Measurements from ENCODE around the gene RASGRF1. TPM values are rescaled to one million over a fixed set of nuclear protein-coding genes. Genes with fewer than 3 reads are reported as not detected.

The RASGRF1 gene
- polyA plus RNA-seq, 1 donor = 0.48 TPM

DNA sequence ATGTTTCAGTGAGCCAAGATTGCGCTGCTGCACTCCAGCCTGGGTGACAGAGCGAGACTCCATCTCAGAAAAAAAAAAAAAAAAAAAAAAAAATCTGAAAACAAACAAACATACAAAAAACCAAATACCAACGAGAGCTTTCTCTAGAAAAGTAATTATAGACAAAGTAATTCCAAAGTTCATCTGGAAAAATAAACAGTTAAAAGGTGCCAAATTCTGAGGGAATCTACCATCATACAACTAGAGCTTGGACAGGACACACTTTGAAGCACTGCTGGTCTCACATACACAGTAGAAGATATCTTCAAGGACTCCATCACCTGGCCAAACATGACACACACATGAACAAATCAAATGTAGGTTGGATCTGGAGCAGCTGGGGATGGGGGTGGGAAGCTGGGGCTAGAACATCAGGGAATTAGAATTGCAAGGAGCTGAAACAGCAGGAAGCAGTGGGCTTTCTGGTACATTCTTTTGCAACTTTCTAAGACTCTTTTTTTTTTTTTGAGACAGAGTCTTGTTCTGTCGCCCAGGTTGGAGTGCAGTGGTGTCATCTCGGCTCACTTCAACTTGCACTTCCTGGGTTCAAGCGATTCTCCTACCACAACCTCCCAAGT is 104.6 kb downstream of the RASGRF1 start:
- DNase-seq = no peak

DNA sequence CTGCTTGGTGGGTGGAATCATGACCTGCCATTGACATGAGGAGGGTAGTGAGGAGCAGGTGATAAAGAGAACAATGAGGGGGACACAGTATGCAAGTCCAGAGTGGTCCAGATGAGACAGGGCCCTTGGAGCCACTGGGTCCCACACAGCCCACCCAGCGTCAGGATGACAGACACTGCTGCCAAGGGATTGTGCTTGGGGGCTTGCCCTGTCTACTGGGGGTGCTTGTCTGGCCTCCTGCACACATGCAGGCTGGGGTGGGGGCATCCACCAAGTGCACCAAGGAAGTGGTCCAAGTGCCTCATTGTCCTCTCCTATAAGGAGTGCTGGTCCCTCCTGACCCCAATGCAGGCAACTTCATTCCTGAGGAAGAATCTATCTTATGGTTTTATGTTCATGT is 106.5 kb downstream of the RASGRF1 start:
- no peak for DNase-seq

DNA sequence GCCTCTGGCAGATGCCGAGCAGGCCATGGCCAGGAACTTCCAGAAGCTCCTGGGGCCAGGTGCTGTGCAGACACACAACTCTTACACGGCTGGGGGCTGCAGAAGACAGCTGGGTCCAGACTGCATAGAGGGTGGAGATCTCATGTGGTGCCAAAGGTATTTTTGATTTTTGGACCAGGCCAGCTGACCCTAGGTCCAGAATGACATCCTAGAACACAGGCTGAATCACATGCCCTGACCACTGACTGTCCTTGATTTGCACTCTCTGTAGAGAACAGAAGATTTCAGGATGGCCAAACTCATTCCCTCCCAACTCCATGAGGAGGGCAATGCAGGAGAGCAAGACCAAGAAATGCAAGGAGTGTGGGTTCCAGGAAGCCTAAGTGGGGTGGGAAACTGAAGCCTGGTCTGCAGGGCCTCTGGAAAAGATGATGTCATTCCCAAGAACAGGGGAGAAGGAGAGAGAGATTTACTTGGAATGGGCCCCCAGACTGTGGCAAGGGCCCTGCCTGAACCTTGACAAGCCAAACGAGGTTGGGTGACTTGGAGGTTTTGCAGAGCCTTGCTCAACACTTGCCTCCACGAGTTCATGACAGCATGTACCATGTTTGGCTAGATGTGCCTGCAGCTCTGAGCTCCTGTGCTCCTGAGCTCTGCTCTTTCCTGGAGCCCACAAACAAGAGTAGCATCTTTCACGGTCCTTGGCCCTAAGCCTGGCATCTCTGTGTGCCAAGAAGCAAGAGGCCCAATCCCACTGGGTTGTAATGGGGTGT is 107.2 kb downstream of the RASGRF1 start:
- no peak for DNase-seq

DNA sequence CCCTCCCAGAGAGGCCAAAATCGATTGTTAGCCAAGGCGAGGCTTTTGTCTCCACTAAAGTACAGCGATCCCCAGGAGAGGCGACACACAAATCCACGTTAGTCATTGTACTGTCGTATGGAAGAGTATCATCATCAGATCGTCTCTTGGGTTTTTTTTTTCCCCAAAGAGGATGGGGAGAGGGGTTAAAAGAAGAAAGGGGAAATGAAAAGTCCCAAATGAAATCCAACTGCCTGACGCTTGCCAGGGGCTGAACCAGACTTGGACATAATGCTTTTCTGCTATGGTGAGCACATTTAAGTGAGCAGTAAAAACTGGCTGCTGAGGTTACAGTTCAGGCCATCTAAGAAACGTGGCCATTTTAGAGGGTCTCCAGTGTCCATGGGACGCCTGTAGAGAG is 107.8 kb downstream of the RASGRF1 start:
- no peak for DNase-seq

DNA sequence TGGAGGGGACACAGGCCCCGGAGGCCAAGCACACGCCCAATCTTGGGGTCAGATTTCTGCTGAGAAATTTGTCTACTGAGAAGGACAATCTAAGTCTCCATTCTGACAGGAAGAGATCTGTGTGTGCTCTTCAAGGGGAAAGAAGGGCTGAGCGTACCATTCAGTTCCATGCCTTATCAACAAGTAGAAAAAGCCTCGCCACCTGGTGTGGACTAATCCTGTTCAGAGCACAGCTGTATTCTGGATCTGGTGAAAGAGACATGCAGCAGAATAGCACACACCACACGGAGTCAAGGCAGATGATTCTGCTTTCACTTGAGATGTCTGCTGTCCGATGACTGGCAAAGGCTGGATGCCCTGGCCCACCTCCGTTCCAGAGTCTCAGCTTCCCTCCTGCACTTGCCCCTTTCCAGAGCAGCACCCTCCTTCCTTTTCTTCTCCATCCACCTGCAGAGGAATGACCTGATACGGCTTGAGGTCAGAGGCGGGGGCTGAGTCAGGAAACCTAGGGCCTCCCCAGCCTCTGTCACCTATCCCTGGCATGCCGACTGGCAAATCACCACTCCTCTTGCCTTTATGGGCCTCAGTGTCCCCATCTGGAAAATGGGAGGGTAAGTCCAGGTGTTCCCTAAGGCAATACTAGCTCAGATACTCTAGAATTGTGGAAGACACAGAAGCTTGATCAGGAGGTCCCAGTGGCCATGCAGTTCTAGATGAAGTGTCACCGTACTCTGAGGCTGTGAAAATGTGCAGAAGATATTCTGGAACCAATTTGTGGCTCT is 108.9 kb downstream of the RASGRF1 start:
- DNase-seq = no peak

DNA sequence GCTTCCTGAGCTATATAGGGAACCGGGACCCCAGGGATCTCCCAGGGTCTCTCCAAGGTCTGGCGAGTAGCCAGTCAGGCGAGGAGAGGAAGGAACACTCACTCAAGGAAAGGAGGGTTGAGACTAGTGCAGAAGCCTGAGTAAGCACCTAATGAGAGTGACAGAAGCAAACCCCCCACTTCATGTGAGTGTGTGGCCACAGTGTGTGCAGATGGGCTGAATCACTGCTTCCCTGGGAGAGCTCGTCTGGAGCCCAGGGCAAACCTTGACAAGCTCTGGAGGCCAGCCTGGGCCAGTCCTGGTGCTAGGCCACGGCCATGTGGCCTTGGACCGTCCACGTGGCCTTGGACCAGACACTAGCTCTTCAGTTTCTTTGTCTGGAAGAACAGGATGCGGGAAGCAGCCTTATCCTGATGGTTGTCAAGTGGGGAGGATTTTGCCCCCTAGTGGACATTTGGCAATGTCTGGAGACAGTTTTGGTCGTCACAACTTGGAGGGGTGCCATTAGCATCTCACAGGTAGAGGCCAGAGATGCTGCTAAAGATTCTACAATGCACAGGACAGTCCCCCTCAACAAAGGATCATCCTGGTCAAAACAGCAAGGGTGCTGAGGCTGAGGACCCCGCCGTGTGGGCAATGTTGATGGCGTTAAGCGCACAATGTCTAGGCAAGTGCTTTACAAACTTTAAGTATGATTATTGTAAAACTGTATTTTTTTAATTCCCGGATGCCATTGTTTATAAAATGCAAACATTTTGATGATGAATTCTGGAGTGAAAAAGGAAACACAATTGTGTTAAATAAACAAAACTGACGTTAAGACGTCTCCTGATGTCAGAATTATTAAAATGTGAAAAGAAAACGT is 110.9 kb downstream of the RASGRF1 start:
- peak; percentile 57 for DNase-seq

DNA sequence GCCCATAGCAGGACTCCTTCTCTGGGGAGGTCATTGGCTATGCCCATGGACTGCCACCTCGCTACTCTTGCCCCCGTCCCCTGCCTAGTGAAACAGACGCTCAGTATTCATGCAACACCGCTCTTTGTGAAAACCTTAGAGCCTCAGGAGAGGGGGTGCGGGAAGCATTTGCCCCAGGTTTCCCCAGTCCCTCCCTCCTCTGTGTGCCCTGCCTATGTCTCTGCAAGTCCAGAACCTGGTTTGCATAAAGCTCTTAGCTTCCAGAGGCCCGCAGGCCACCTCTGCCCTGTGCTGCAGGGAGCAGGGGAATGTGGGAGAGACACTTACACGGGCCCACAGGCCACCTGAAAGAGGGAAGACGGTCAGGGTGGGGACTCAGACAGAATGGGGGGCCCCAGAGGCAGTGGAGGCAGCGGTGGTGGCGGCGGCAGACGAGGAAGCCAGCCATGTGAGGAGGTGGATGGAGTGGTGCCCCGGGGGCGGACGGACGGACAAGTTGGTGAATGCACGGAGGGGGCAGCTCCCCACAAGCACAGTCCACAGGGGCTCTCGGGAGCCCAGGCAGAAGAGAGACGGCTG is 111.9 kb downstream of the RASGRF1 start:
- DNase-seq = no peak

DNA sequence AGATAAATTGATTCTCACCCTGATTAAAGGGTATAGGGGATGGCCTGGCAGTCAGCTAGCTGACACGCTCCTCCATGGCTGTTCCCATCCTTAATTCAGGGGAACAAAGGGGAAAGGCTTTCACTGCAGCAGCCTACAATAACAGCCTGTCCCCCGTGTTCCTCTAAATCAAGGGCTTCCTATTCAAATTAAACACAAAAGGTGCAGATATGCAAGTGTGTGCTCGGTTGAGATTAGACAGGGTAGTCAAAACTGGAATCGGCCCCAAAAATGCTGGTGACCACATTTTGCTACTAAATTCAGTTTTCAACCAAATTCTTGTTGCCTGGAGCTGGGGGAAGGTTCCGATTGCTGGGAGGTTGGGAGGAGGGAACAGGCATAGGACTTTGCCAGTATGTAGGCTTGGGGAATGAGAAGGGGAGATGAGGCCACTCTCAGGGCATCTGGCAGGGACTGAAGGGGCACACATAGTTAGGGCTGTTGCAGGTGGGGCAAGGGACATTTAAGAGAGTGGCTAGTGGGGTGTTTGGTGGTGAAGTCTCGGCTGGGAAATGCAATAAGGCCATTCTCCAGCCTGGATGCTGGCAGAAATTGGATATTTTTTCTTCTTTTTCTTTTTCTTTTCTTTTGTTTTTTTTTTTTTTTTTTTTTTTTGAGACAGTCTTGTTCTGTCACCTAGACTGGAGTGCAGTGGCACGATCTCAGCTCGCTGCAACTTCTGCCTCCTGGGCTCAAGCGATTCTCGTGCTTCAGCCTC is 112.8 kb downstream of the RASGRF1 start:
- DNase-seq = no peak

DNA sequence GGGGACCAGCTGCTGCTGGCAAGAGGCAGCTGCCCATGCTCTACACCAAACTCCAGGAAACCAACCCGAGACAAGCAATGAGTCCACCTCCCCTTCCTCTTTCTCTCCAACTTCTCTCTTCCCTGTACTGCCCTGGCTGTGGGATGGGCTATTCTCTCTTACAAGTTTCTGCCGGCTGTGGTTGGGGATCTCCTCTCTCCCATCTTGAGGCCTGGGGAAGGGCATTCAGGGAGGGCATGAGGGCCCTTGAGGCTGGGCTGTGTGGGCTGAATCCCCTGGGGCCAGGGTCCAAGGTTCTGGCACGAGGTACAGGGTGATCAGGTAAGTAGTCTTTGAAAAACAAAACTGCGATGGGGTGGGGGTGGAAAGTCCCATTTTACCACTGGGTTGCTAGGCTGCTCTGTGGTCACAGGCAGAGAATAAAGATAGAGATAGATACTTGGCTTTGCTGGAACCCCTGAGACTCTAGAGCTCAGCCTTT is 113.4 kb downstream of the RASGRF1 start:
- DNase-seq = no peak

DNA sequence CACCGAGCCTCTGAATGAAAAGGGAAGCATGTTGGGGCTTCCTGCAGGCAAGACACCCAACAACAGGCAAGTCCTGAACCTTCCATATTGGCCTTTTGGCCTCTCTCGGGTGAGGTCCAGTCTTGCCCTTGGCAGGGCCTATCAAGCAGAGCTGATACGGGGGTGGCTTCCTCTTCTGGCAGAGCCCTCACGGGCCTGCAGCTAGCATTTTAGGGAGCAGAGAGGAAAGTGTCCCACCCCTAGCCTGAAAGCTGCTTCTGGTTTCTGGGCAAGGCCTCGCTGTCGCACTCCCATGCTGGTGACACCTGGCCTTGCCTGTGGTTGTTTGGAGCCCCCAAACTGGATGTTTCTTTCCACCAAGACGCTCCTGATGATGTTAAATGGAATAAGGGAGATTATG is 113.9 kb downstream of the RASGRF1 start:
- DNase-seq = no peak

DNA sequence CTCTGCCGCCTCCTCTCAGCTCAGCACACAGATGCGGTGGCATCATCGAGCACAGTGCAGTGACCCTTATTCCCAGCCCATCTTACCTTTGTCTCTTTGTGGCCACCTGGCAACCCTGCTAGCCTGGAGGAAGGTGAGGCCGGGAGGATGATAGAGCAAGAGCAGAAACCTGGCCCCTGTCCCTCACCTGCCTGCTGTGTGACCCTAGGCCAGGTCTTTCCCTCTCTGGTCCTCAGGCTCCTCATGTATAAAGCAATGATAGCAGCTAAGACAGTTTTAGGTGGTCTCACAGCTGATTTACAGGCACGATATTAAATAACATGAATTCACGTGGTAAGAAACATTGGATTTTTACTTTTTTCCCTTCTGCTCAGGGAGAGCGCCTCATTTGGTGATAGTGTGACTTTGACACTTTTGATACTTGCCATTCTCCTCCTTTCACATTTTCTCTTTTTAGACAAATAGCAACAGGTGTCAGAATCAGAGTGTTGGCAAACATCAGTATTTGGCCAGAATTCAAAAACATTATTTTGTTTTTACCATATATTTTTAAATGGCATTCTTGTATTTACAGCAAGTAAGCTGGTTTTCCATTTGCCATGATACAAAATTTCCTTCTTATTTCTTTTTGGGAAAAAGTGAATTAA is 116.2 kb downstream of the RASGRF1 start:
- DNase-seq = no peak

DNA sequence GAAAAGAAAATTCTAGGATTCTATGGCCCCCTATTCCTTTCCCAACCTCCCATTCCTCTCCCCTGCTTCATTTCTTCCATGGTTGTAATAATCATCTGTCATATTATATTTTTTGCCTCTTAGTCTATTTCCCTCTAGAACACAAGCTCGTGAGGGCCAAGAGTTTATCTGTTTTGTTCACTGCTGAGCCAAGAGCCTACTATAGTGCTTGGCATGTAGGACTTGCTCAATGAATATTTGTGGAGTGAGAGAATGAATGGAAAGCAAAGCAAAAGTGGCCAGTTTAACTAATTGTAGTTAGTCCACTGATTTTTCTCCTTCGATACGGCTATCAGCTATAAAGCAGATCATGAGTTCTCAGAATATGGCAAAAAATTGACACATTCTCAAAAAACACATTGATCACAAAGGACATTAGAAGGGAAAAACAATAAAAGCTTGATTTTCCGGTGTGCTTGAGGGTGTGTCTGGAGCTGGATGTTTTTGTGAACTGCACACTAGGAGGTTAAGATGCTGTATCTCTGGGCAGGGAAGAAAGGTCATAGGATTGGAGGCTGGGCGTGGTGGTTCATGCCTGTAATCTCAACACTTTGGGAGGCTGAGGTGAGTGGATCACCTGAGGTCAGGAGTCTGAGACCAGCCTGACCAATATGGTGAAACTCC is 120.8 kb downstream of the RASGRF1 start:
- DNase-seq = no peak

DNA sequence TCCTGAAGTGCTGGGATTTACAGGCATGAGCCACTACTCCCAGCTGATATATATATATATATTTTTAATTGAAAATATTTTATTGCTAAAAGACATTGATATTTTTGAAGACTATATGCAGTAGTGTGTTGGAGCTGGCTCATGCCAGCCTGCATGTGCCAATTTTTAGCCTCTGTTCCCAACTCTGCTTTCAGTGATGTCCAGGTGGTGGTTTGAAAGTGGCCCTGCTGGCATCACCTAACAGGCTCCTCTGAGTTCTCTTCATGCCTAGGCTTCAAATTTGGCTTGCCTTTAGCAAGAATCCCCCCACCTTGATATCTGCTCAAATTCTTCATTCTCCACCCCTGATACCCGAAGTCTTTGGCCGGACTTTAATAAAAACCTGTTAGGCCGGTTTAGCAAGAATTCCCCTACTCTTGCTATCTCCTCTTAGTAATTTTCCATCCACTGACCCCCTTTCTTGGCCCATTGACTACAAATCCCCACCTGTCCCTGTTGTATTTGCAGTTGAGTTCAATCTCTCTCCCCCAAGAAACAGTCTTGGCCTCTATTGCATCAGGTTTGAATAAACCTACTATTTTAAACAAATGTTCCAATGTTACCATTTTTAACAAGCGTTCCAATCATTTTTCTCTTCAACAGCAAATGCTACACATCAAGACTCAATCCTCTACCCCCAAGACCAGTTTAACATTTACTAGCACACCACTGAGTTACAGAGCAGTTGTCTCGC is 121.9 kb downstream of the RASGRF1 start:
- no peak for DNase-seq

DNA sequence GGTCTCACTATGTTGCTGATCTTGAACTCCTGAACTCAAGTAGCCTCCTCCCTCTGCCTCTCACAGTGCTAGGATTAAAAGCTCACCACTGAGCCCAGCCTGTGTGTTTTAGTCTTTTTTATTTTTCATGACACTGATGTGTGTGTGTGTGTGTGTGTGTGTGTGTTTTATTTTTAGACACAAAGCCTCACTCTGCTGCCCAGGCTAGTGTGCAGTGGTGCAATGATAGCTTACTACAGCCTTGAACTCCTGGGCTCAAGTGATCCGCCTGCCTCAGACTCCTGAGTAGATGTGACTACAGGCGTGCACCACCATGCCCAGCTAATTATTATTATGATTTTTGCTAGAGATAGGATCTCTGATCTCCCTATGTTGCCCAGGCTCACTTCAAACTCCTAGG is 122.5 kb downstream of the RASGRF1 start:
- DNase-seq = no peak

DNA sequence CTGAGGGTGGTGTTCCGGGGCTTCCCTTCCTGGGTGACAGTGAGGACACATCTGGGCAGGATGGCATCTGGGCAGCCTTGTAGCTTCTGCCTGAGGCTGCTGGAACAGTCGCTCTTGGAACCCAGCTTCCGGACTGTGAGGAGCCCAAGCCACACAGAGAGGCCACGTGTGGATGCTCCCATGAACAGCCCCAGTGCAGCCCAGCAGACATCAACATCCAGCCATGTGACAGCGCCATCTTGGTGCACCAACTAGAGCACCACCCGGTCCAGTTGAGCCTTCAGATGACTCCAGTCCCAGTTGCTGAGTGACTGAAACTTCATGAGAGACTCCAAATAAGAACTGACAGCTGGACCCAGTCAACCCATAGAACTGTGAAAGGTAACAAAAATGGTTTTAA is 130.3 kb downstream of the RASGRF1 start:
- no peak for DNase-seq

DNA sequence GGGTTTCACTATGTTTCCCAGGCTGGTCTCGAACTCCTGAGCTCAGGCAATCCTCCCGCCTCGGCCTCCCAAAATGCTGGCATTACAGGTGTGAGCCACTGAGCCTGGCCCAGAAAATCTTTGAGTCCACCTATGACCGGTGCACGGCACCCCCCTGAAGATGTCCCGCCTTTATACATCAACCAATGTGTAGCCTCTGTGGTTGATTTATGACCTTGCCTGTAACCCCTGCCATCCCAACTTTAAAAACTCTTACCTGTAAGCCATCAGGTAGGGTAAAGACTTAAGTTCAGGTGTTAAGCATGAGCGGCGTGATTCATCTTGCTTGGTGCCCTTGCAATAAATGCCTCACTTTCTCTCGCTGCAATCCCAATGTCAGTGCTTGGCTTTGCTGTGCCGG is 131.2 kb downstream of the RASGRF1 start:
- DNase-seq = no peak

DNA sequence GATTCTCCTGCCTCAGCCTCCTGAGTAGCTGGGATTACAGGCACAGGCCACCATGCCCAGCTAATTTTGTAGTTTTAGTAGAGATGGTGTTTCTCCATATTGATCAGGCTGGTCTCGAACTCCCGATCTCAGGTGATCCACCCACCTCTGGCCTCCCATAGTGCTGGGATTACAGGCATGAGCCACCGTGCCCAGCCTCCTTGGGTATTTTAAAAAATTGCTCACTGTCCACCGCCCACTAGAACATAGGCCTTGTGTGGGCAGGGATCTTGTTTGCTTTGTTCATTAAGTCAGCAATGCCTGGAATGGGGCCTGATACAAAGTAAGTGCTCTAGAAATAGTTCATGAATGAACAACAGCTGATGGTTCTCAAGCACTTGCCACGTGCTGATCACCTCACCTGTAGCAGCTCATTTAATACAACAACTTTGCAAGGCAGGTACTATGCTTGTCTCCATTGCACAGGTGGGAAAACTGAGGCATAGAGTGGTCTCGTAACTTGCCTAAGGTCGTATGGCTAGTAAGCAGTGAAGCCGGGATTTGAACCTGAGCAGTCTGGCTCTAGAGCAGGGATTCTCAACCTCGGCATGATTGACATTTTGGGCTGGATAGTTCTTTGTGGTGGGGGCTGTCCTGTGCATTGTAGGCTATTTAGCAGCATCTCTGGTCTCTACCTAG is 133.0 kb downstream of the RASGRF1 start:
- no peak for DNase-seq

DNA sequence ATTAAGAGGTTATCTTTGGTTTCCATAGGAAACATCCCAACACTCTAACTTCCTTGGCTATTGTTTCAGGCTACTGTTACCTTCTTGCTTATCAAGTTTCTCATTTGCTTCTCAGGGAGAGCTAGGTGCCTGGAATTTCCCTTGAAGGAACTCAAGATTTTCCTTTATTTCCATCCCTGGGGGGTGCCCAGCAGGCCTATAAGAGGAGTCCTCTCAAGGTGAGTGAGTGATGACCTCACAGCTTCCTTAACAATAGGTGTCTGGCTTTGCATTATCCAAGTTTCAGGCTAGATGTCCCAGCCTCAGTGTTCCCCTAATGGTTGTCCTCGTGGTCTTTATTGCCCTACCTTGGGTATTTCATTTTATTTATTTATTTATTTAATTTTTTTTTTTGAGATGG is 133.6 kb downstream of the RASGRF1 start:
- DNase-seq = no peak

DNA sequence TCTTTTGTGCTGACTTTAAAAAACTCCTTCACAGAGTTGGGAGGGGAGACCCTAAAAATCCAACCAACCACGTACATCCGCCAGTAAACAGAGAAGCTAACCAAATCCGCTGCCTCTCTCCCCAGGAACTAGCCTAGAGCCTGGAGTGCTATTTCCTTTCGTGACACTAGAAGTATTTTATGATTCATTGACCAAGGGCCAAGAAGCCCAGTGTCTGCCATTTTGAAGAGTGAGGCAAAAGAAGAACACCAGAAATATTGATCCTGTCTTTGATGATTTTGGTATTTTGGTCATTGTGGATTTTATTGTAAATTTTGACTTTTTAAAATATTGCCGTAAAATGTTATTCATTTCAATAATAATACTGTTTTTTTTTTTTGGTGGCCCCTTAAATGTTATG is 135.2 kb downstream of the RASGRF1 start:
- no peak for DNase-seq

All from left kidney (tissue), 2 donors.